GM23338 (cell line): ENCODE results near the gene GAK. TPM values are rescaled to one million over a fixed set of nuclear protein-coding genes. Genes with fewer than 3 reads are reported as not detected.

Source experiments
- ATAC-seq: fragments of 200-7000 bp; cut with Tn5 transposase; 3 replicates; pipeline ENCODE4 v1.9.1; 2020
- DNase-seq: peaks from one replicate; pipeline ENCODE4 v3.0.0-alpha.2; 2015; ENCODE audit warnings: low spot score
- H2AFZ ChIP-seq: fragments of 200-600 bp; sonication (generic); 2 replicates; pipeline ENCODE4 v1.8.0; 2016; ENCODE audit warnings: antibody characterized with exemption, mild to moderate bottlenecking, moderate library complexity
- H3F3A ChIP-seq: fragments of 200-600 bp; sonication (generic); replicated peaks from 2 replicates; pipeline ENCODE4 v1.8.0; 2017; ENCODE audit warnings: antibody characterized with exemption, mixed run types, low read depth
- H3K27ac ChIP-seq: fragments of 200-600 bp; sonication (generic); 2 replicates; pipeline ENCODE4 v1.6.1; 2016; ENCODE audit warnings: low read depth
- H3K27me3 ChIP-seq: fragments of 200-600 bp; sonication (generic); 2 replicates; pipeline ENCODE4 v1.8.0; 2016; ENCODE audit warnings: mild to moderate bottlenecking, mixed run types, moderate library complexity; ENCODE audit not compliant: insufficient read depth
- H3K36me3 ChIP-seq: fragments of 200-600 bp; sonication (generic); 2 replicates; pipeline ENCODE4 v1.8.0; 2016; ENCODE audit warnings: mild to moderate bottlenecking; ENCODE audit not compliant: insufficient read depth
- H3K4me1 ChIP-seq: fragments of 200-600 bp; sonication (generic); 2 replicates; pipeline ENCODE4 v1.8.0; 2016; ENCODE audit warnings: mild to moderate bottlenecking, moderate library complexity; ENCODE audit not compliant: insufficient read depth
- H3K4me2 ChIP-seq: fragments of 200-600 bp; sonication (generic); 2 replicates; pipeline ENCODE4 v1.7.1; 2017; ENCODE audit warnings: mixed run types
- H3K4me3 ChIP-seq: fragments of 200-600 bp; sonication (generic); 2 replicates; pipeline ENCODE4 v1.6.1; 2016; ENCODE audit warnings: mixed run types
- H3K79me2 ChIP-seq: fragments of 200-600 bp; sonication (generic); replicated peaks from 2 replicates; pipeline ENCODE4 v1.8.0; 2017; ENCODE audit warnings: mild to moderate bottlenecking; ENCODE audit not compliant: insufficient read depth
- H3K9me2 ChIP-seq: fragments of 200-600 bp; sonication (generic); 2 replicates; pipeline ENCODE4 v1.8.0; 2017; ENCODE audit not compliant: insufficient read depth
- H4K20me1 ChIP-seq: fragments of 200-600 bp; sonication (generic); replicated peaks from 2 replicates; pipeline ENCODE4 v1.8.0; 2017; ENCODE audit warnings: mild to moderate bottlenecking; ENCODE audit not compliant: insufficient read depth
- H3K27ac Mint-ChIP-seq: 2 replicates; pipeline ENCODE4 v1.8.0; 2020; ENCODE audit warnings: inconsistent platforms, mild to moderate bottlenecking, moderate library complexity, mixed read lengths
- H3K27me3 Mint-ChIP-seq: 3 replicates; pipeline ENCODE4 v1.8.0; 2022; ENCODE audit warnings: low read depth, mild to moderate bottlenecking, moderate library complexity, mixed read lengths, inconsistent platforms; ENCODE audit not compliant: insufficient read depth, poor library complexity
- H3K36me3 Mint-ChIP-seq: 3 replicates; pipeline ENCODE4 v1.8.0; 2021; ENCODE audit warnings: low read depth, mild to moderate bottlenecking, inconsistent platforms, moderate library complexity, mixed read lengths
- H3K4me1 Mint-ChIP-seq: 3 replicates; pipeline ENCODE4 v1.8.0; 2020; ENCODE audit warnings: mild to moderate bottlenecking, inconsistent platforms, mixed read lengths
- H3K4me3 Mint-ChIP-seq: 3 replicates; pipeline ENCODE4 v1.8.0; 2021; ENCODE audit warnings: moderate library complexity, mild to moderate bottlenecking, inconsistent platforms, mixed read lengths
- H3K9me3 Mint-ChIP-seq: 3 replicates; pipeline ENCODE4 v1.8.0; 2020; ENCODE audit warnings: moderate library complexity, mild to moderate bottlenecking, inconsistent platforms, mixed read lengths
- CREB1 ChIP-seq: fragments of 250-450 bp; sonication (Bioruptor Pico); IDR thresholded peaks from 2 replicates; pipeline ENCODE4 v1.5.0; 2020; ENCODE audit warnings: low read depth, mild to moderate bottlenecking, moderate library complexity
- CTCF ChIP-seq, 2 experiments: fragments of 200-600 bp in 1 of 2; sonication (generic) in 1 of 2; conservative IDR thresholded peaks; 2 replicates each; pipeline versions ENCODE4 v1.5.1 to v1.6.1; 2016 to 2017; ENCODE audit warnings: antibody characterized with exemption in 2 of 2, low read depth in 2 of 2, mild to moderate bottlenecking in 2 of 2, moderate library complexity in 1 of 2
- EZH2 ChIP-seq: fragments of 200-600 bp; sonication (generic); IDR thresholded peaks from one replicate; pipeline ENCODE4 v1.8.0; 2017; ENCODE audit warnings: antibody characterized with exemption, mild to moderate bottlenecking, low read depth; ENCODE audit not compliant: unreplicated experiment
- EZH2phosphoT487 ChIP-seq: fragments of 200-600 bp; sonication (generic); IDR thresholded peaks from one replicate; pipeline ENCODE4 v1.8.1; 2018; ENCODE audit warnings: antibody characterized with exemption; ENCODE audit not compliant: unreplicated experiment
- JUNB ChIP-seq: IDR thresholded peaks from one replicate; pipeline ENCODE4 v1.6.1; 2016; ENCODE audit warnings: antibody characterized with exemption; ENCODE audit not compliant: unreplicated experiment
- NANOG ChIP-seq: IDR thresholded peaks from 2 replicates; pipeline ENCODE4 v1.6.1; 2016; ENCODE audit warnings: antibody characterized with exemption, borderline replicate concordance
- POLR2AphosphoS5 ChIP-seq: IDR thresholded peaks from 2 replicates; pipeline ENCODE4 v1.6.1; 2016; ENCODE audit warnings: antibody characterized with exemption, low read depth
- STAT1 ChIP-seq: IDR thresholded peaks from one replicate; pipeline ENCODE4 v1.6.1; 2016; ENCODE audit warnings: antibody characterized with exemption; ENCODE audit not compliant: unreplicated experiment
- ZNF114 ChIP-seq: fragments of 250-450 bp; sonication (Bioruptor Pico); IDR thresholded peaks from 2 replicates; pipeline ENCODE4 v1.5.0; 2020; ENCODE audit warnings: mild to moderate bottlenecking, moderate library complexity
- ZNF331 ChIP-seq: fragments of 250-450 bp; sonication (Bioruptor Pico); IDR thresholded peaks from 2 replicates; pipeline ENCODE4 v1.5.0; 2020; ENCODE audit warnings: low read depth, mild to moderate bottlenecking, moderate library complexity
- ZNF462 ChIP-seq: fragments of 250-450 bp; sonication (Bioruptor Pico); IDR thresholded peaks from 2 replicates; pipeline ENCODE4 v1.5.0; 2020; ENCODE audit warnings: mild to moderate bottlenecking, moderate library complexity
- polyA plus RNA-seq: library from polyadenylated mRNA; unstranded; fragments of >200 nt; fragmentation: Nextera tagmentation; extraction: Ambion mirVana; gene quantifications from 2 replicates; pipeline ENCODE4 v1.2.1, GENCODE V29; 2016
- total RNA-seq: library from RNA; depleted of rRNA; stranded (reverse); fragments of >200 nt; shearing (Covaris generic); gene quantifications from 2 replicates; pipeline ENCODE4 v1.2.3, GENCODE V29; 2014
- TF ChIP-seq, protein P1 (sequence below): IDR thresholded peaks from 2 replicates; pipeline ENCODE4 v1.6.1; 2016; ENCODE audit warnings: antibody characterized with exemption
- TF ChIP-seq, protein P2 (sequence below): IDR thresholded peaks from one replicate; pipeline ENCODE4 v1.6.1; 2018; ENCODE audit warnings: antibody characterized with exemption; ENCODE audit not compliant: unreplicated experiment

The GAK gene
- total and polyA plus RNA-seq, 2 experiments from 2014 or later: 48.5 to 124 TPM

- Histone ChIP-seq H3K27me3 (no peaks in the 10 kb centered on the region), H3K4me2 (no peak overlapping the region), H2AFZ (no peak overlapping the region), H3K4me1 (no peaks in the 10 kb centered on the region; the same call in 1 of the 2 replicates), H4K20me1 (peaks cover 42% of the 10 kb centered on the region), H3K79me2 (peaks cover 88% of the 10 kb centered on the region), H3K27ac (no peak overlapping the region), H3K36me3 (no peaks in the 10 kb centered on the region), H3K9me2 (no peaks in the 10 kb centered on the region), H3K4me3 (no peak overlapping the region), H3F3A (no peaks in the 10 kb centered on the region)
- Mint-ChIP-seq H3K27ac (peak overlapping the region; percentile 51; the same call in 1 of the 2 replicates), H3K27me3 (peaks cover 8% of the 10 kb centered on the region), H3K4me1 (peaks cover 22% of the 10 kb centered on the region), H3K4me3 (peak overlapping the region; percentile 18; the same call in 1 of the 3 replicates), H3K9me3 (no peaks in the 10 kb centered on the region), H3K36me3 (no peaks in the 10 kb centered on the region)
- DNase-seq (no peak), ATAC-seq (no peak)
- no peak for TF ChIP-seq EZH2
- no peak for TF ChIP-seq ZNF462 (CRISPR knock-in tag)
- no peak for TF ChIP-seq CTCF (conservative IDR thresholded peaks at IDR 0.05; ENCODE audit: low read depth in 2 of 2)
- TF ChIP-seq, protein P1, sequence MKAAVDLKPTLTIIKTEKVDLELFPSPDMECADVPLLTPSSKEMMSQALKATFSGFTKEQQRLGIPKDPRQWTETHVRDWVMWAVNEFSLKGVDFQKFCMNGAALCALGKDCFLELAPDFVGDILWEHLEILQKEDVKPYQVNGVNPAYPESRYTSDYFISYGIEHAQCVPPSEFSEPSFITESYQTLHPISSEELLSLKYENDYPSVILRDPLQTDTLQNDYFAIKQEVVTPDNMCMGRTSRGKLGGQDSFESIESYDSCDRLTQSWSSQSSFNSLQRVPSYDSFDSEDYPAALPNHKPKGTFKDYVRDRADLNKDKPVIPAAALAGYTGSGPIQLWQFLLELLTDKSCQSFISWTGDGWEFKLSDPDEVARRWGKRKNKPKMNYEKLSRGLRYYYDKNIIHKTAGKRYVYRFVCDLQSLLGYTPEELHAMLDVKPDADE: no peak
- TF ChIP-seq STAT1: no peak
- no peak for TF ChIP-seq POLR2AphosphoS5
- TF ChIP-seq EZH2phosphoT487: no peak
- TF ChIP-seq, protein P2, sequence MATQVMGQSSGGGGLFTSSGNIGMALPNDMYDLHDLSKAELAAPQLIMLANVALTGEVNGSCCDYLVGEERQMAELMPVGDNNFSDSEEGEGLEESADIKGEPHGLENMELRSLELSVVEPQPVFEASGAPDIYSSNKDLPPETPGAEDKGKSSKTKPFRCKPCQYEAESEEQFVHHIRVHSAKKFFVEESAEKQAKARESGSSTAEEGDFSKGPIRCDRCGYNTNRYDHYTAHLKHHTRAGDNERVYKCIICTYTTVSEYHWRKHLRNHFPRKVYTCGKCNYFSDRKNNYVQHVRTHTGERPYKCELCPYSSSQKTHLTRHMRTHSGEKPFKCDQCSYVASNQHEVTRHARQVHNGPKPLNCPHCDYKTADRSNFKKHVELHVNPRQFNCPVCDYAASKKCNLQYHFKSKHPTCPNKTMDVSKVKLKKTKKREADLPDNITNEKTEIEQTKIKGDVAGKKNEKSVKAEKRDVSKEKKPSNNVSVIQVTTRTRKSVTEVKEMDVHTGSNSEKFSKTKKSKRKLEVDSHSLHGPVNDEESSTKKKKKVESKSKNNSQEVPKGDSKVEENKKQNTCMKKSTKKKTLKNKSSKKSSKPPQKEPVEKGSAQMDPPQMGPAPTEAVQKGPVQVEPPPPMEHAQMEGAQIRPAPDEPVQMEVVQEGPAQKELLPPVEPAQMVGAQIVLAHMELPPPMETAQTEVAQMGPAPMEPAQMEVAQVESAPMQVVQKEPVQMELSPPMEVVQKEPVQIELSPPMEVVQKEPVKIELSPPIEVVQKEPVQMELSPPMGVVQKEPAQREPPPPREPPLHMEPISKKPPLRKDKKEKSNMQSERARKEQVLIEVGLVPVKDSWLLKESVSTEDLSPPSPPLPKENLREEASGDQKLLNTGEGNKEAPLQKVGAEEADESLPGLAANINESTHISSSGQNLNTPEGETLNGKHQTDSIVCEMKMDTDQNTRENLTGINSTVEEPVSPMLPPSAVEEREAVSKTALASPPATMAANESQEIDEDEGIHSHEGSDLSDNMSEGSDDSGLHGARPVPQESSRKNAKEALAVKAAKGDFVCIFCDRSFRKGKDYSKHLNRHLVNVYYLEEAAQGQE: no peak
- TF ChIP-seq JUNB: no peak
- no peak for TF ChIP-seq CREB1
- TF ChIP-seq ZNF331 (CRISPR knock-in tag): no peak
- TF ChIP-seq NANOG: no peak
- no peak for TF ChIP-seq ZNF114 (CRISPR knock-in tag)
These were observed 6.2 kb downstream of the GAK start for GRCh38 chr4:925771-926500.
